CD14-positive monocyte (primary cell): ENCODE measurements around the gene TRAPPC5. TPM values are rescaled to one million over a fixed set of nuclear protein-coding genes. Genes with fewer than 3 reads are reported as not detected.

Experiments
- DNase-seq, 3 donors: peaks; one replicate each; pipeline ENCODE4 v3.0.0-alpha.2; 2011 to 2022
- H2AFZ ChIP-seq: 2 replicates; pipeline ENCODE4 v1.6.0; 2012; ENCODE audit warnings: mild to moderate bottlenecking, low read depth, low read length, inconsistent platforms; ENCODE audit not compliant: insufficient read depth, poor library complexity, severe bottlenecking
- H3K27ac ChIP-seq, 2 donors: 1 replicate in 1 of 2; 2 replicates in 1 of 2; pipeline ENCODE4 v1.5.1; 2012 to 2013; ENCODE audit warnings: low read length in 2 of 2, control low read depth in 1 of 2, inconsistent platforms in 1 of 2, low read depth in 1 of 2, mild to moderate bottlenecking in 1 of 2
- H3K27me3 ChIP-seq, 2 donors: one replicate each; pipeline versions ENCODE4 v1.6.0 to v1.6.1; 2011 to 2013; ENCODE audit warnings: low read length in 2 of 2; ENCODE audit not compliant: control insufficient read depth in 2 of 2, insufficient read depth in 2 of 2
- H3K36me3 ChIP-seq, 2 donors: replicated peaks in 1 of 2; 1 replicate in 1 of 2; 2 replicates in 1 of 2; pipeline versions ENCODE4 v1.5.1 to v1.6.1; 2012 to 2013; ENCODE audit warnings: low read length in 2 of 2, control low read depth in 1 of 2, inconsistent platforms in 1 of 2, mild to moderate bottlenecking in 1 of 2; ENCODE audit not compliant: insufficient read depth in 2 of 2, control insufficient read depth in 1 of 2
- H3K4me1 ChIP-seq, 2 donors: 1 replicate in 1 of 2; 2 replicates in 1 of 2; pipeline versions ENCODE4 v1.5.1 to v1.6.1; 2012 to 2013; ENCODE audit warnings: low read length in 2 of 2, control low read depth in 1 of 2, inconsistent platforms in 1 of 2, mild to moderate bottlenecking in 1 of 2, moderate library complexity in 1 of 2; ENCODE audit not compliant: insufficient read depth in 2 of 2, control insufficient read depth in 1 of 2
- H3K4me2 ChIP-seq: replicated peaks from 2 replicates; pipeline ENCODE3; 2012; ENCODE audit warnings: low read length, moderate library complexity, mild to moderate bottlenecking; ENCODE audit not compliant: poor library complexity, severe bottlenecking; ENCODE audit errors: extremely low read depth
- H3K4me3 ChIP-seq, 3 experiments: fragments of 200-600 bp in 1 of 3; sonication (generic) in 1 of 3; replicated peaks in 1 of 3; 1 replicate in 2 of 3; 2 replicates in 1 of 3; pipeline ENCODE4 v1.5.1; 2011 to 2013; ENCODE audit warnings: low read length in 3 of 3, mild to moderate bottlenecking in 3 of 3, control low read depth in 2 of 3, low read depth in 2 of 3, inconsistent platforms in 1 of 3, moderate library complexity in 1 of 3
- H3K79me2 ChIP-seq: 2 replicates; pipeline ENCODE4 v1.6.0; 2012; ENCODE audit warnings: mild to moderate bottlenecking, control low read depth, inconsistent platforms, low read length, moderate library complexity; ENCODE audit not compliant: insufficient read depth
- H3K9ac ChIP-seq: 2 replicates; pipeline ENCODE4 v1.6.0; 2017; ENCODE audit warnings: low read length, mild to moderate bottlenecking; ENCODE audit not compliant: insufficient read depth, poor library complexity, severe bottlenecking
- H3K9me3 ChIP-seq, 2 donors: replicated peaks in 1 of 2; 1 replicate in 1 of 2; 2 replicates in 1 of 2; pipeline versions ENCODE4 v1.5.1 to v1.6.1; 2012 to 2013; ENCODE audit warnings: low read length in 2 of 2, control low read depth in 1 of 2; ENCODE audit not compliant: control insufficient read depth in 1 of 2, insufficient read depth in 1 of 2
- H4K20me1 ChIP-seq: 2 replicates; pipeline ENCODE4 v1.6.0; 2012; ENCODE audit warnings: mild to moderate bottlenecking, low read length, control low read depth, moderate library complexity; ENCODE audit not compliant: insufficient read depth
- H3K27ac Mint-ChIP-seq, 7 donors: one replicate each; pipeline ENCODE4 v1.8.0; 2020; ENCODE audit warnings: mild to moderate bottlenecking in 7 of 7, mixed read lengths in 7 of 7, moderate library complexity in 6 of 7, inconsistent platforms in 2 of 7
- H3K27me3 Mint-ChIP-seq, 3 donors: one replicate each; pipeline ENCODE4 v1.8.0; 2021 to 2022; ENCODE audit warnings: low read depth in 3 of 3, mild to moderate bottlenecking in 3 of 3, mixed read lengths in 3 of 3, moderate library complexity in 3 of 3, inconsistent platforms in 1 of 3
- H3K36me3 Mint-ChIP-seq, 2 donors: one replicate each; pipeline ENCODE4 v1.8.0; 2020; ENCODE audit warnings: mixed read lengths in 2 of 2, inconsistent platforms in 1 of 2, mild to moderate bottlenecking in 1 of 2
- H3K4me1 Mint-ChIP-seq: one replicate; pipeline ENCODE4 v1.8.0; 2020; ENCODE audit warnings: mild to moderate bottlenecking, mixed read lengths
- H3K4me3 Mint-ChIP-seq, 2 donors: one replicate each; pipeline ENCODE4 v1.8.0; 2020; ENCODE audit warnings: mild to moderate bottlenecking in 2 of 2, mixed read lengths in 2 of 2, moderate library complexity in 1 of 2
- H3K9me3 Mint-ChIP-seq, 7 donors: one replicate each; pipeline ENCODE4 v1.8.0; 2020 to 2022; ENCODE audit warnings: mixed read lengths in 7 of 7, mild to moderate bottlenecking in 6 of 7, moderate library complexity in 6 of 7, inconsistent platforms in 2 of 7
- WGBS: methylation state at CpG from one replicate; pipeline ENCODE4 v1.1.5; 2013; ENCODE audit warnings: missing lambda C conversion rate; ENCODE audit not compliant: insufficient coverage; 5-methylcytosine and 5-hydroxymethylcytosine counted together
- intact Hi-C, 2 donors: fragments of 100-400 bp; cut with micrococcal nuclease; formaldehyde crosslinking; loops; one replicate each; pipeline versions ENCODE4 v1.15.0 to v1.15.1; 2023
- polyA plus RNA-seq, 3 donors: library from polyadenylated mRNA; depleted of rRNA in 1 of 3; unstranded in 2 of 3; stranded (reverse) in 1 of 3; fragments of 300-500 nt in 2 of 3; fragments of >200 nt in 1 of 3; fragmentation: Illumina TruSeq in 2 of 3; gene quantifications; 1 replicate in 2 of 3; 2 replicates in 1 of 3; pipeline ENCODE4 v1.2.3, GENCODE V29; 2012 to 2021
- TF ChIP-seq, protein P1 (sequence below): fragments of 200-600 bp; IDR thresholded peaks from one replicate; pipeline ENCODE4 v1.8.0; 2022; ENCODE audit warnings: antibody characterized with exemption, mild to moderate bottlenecking

The TRAPPC5 gene
- polyA plus RNA-seq, 3 donors: 126 to 449 (median 414) TPM

DNA sequence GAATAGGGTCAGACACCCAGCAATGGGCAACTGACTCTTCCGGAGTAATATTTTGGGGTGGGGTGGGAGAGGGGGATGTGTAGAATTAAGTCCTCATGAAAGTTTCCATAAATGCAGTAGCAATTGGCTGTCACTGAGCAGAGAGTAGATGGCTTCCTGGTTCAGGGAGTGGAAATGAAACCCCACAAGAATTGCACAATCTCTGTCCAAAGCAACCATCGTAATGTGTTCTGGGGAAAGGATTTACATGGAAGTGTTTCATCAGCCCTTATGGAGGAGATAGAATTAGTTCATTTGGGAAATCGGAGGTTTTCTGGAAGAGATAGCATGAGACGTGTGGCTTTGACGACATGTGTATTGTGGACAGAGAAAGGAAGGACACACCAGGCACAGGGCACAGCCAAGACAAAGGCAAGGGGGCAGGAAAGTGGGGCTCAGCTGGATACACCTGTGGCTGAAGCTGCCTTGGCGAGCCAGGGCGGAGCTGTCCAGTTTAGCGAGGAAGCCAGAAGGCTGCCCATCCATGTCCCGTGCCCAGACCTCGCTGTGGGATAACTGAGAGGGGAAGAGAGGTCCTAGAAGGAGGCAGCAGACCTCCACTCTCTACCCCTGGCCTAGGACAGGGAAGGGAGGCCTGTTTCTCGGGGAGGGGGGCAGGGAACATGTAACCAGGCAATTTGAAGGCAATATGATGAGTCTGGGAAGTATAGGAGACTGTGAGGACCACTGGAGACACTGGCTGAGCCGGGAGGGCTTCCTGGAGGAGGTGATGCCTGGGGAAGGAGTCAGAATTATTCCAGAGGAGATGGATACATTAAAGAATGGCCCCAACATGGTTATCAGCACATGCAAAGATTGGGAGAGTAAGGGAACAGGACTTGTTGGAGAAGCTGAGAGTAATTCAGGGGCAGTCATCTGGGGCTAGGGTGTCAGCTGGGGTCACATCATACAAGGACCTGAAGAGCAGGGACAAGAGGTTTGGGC, 53.9 kb downstream of the TRAPPC5 start:
- peak overlapping the region in 1 of 2 donors; percentile 84 for H3K4me3 Mint-ChIP-seq
- DNase-seq: peak; percentile 71 to 89 (median 88)
- TF ChIP-seq, protein P1, sequence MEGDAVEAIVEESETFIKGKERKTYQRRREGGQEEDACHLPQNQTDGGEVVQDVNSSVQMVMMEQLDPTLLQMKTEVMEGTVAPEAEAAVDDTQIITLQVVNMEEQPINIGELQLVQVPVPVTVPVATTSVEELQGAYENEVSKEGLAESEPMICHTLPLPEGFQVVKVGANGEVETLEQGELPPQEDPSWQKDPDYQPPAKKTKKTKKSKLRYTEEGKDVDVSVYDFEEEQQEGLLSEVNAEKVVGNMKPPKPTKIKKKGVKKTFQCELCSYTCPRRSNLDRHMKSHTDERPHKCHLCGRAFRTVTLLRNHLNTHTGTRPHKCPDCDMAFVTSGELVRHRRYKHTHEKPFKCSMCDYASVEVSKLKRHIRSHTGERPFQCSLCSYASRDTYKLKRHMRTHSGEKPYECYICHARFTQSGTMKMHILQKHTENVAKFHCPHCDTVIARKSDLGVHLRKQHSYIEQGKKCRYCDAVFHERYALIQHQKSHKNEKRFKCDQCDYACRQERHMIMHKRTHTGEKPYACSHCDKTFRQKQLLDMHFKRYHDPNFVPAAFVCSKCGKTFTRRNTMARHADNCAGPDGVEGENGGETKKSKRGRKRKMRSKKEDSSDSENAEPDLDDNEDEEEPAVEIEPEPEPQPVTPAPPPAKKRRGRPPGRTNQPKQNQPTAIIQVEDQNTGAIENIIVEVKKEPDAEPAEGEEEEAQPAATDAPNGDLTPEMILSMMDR: no peak
- H2AFZ ChIP-seq: peak overlapping the region; percentile 72
- peaks cover 57% of the 10 kb centered on the region for H3K4me1 Mint-ChIP-seq
- H3K27ac ChIP-seq: peak overlapping the region; percentile 58 to 86
- intact Hi-C loops: loop anchor here in 1 of 2 donors (5.0 kb wide), 1 partner anchor 37 kb away; no protein-coding TSS in a partner anchor
- peaks cover 0 to 3% of the 10 kb centered on the region in 2 donors for H3K36me3 Mint-ChIP-seq
- no peaks in the 10 kb centered on the region for H3K79me2 ChIP-seq
- H3K27ac Mint-ChIP-seq: peak overlapping the region; percentile 86 to 93 (median 90)
- H3K36me3 ChIP-seq: no peaks in the 10 kb centered on the region
- peaks cover 48 to 66% of the 10 kb centered on the region in 2 donors for H3K4me1 ChIP-seq
- no peaks in the 10 kb centered on the region for H4K20me1 ChIP-seq
- peak overlapping the region; percentile 61 for H3K4me2 ChIP-seq
- H3K4me3 ChIP-seq: peak overlapping the region in 1 of 3 experiments; percentile 53
- H3K27me3 Mint-ChIP-seq: peaks cover 2 to 19% (median 17%) of the 10 kb centered on the region in 3 donors
- H3K9me3 ChIP-seq: no peaks in the 10 kb centered on the region
- H3K27me3 ChIP-seq: peaks cover 0 to 3% of the 10 kb centered on the region in 2 donors
- H3K9me3 Mint-ChIP-seq: peaks cover 0 to 5% (median 0%) of the 10 kb centered on the region in 7 donors
- 23% methylated on average over 5 of the region's 12 CpGs for WGBS
- H3K9ac ChIP-seq: no peak overlapping the region

DNA sequence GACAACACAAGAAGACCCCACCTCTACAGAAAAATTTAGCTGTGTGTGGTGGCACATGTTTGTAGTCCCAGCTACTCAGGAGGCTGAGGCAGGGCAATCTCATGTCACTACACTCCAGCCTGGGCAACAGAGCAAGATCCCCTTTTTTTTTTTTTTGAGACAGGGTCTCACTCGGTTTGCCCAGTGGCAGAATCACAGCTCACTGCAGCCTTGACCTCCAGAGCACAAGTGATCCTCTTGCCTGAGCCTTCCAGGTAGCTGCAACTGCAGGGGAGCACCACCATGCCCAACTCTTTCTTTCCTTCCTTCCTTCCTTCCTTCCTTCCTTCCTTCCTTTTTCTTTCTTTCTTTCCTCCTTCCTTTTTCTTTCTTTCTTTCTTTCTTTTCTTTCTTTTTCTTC, 55.5 kb downstream of the TRAPPC5 start:
- Mint-ChIP-seq H3K9me3 (peaks cover 0 to 3% (median 0%) of the 10 kb centered on the region in 7 donors), H3K4me1 (peaks cover 63% of the 10 kb centered on the region), H3K27ac (no peak overlapping the region), H3K27me3 (peaks cover 1 to 17% (median 2%) of the 10 kb centered on the region in 3 donors), H3K36me3 (no peaks in the 10 kb centered on the region), H3K4me3 (no peak overlapping the region)
- H3K27ac ChIP-seq: no peak overlapping the region
- no peak overlapping the region for H2AFZ ChIP-seq
- no peak overlapping the region for H3K9ac ChIP-seq
- no peaks in the 10 kb centered on the region for H4K20me1 ChIP-seq
- intact Hi-C loops: loop anchor here in 1 of 2 donors (5.0 kb wide), 1 partner anchor 39 kb away; no protein-coding TSS in a partner anchor
- no peaks in the 10 kb centered on the region for H3K79me2 ChIP-seq
- H3K4me3 ChIP-seq: no peak overlapping the region
- H3K27me3 ChIP-seq: no peaks in the 10 kb centered on the region
- WGBS: 100% methylated on average over 1 of the region's 1 CpG
- H3K9me3 ChIP-seq: no peaks in the 10 kb centered on the region
- DNase-seq: no peak
- TF ChIP-seq, protein P1: no peak
- H3K4me2 ChIP-seq: no peak overlapping the region
- no peaks in the 10 kb centered on the region for H3K36me3 ChIP-seq
- H3K4me1 ChIP-seq: peaks cover 51 to 66% of the 10 kb centered on the region in 2 donors
